H9 (cell line): Measurements from ENCODE around the gene ST3GAL5. TPM values are rescaled to one million over a fixed set of nuclear protein-coding genes. Genes with fewer than 3 reads are reported as not detected.

ENCODE experiments used
- DNase-seq: peaks from one replicate; pipeline ENCODE4 v3.0.0-alpha.2; 2017
- H2AFZ ChIP-seq: one replicate; pipeline ENCODE4 v1.6.1; 2013; ENCODE audit warnings: mild to moderate bottlenecking, low read length, control low read depth, moderate library complexity
- H2AK5ac ChIP-seq: 2 replicates; pipeline ENCODE4 v1.6.1; 2013; ENCODE audit warnings: low read length, control low read depth, mixed read lengths; ENCODE audit not compliant: insufficient read length
- H2BK120ac ChIP-seq: one replicate; pipeline ENCODE4 v1.6.1; 2013; ENCODE audit warnings: low read depth, mild to moderate bottlenecking, low read length, control low read depth, inconsistent platforms; ENCODE audit not compliant: poor library complexity, severe bottlenecking
- H2BK12ac ChIP-seq: 2 replicates; pipeline ENCODE4 v1.6.1; 2013; ENCODE audit warnings: low read length, control low read depth, mixed read lengths, low read depth; ENCODE audit not compliant: insufficient read length
- H2BK15ac ChIP-seq: 2 replicates; pipeline ENCODE4 v1.6.1; 2013; ENCODE audit warnings: low read depth, low read length, control low read depth
- H2BK20ac ChIP-seq: one replicate; pipeline ENCODE4 v1.6.1; 2013; ENCODE audit warnings: low read depth, mild to moderate bottlenecking, low read length, control low read depth, inconsistent platforms; ENCODE audit not compliant: poor library complexity, severe bottlenecking
- H2BK5ac ChIP-seq: 2 replicates; pipeline ENCODE4 v1.6.1; 2013; ENCODE audit warnings: low read length, control low read depth, mixed read lengths; ENCODE audit not compliant: insufficient read length
- H3K14ac ChIP-seq: 2 replicates; pipeline ENCODE4 v1.6.1; 2013; ENCODE audit warnings: low read length, control low read depth; ENCODE audit not compliant: insufficient read depth
- H3K18ac ChIP-seq: 2 replicates; pipeline ENCODE4 v1.6.1; 2013; ENCODE audit warnings: low read depth, mild to moderate bottlenecking, mixed read lengths, low read length, control low read depth; ENCODE audit not compliant: insufficient read length
- H3K23ac ChIP-seq: 2 replicates; pipeline ENCODE4 v1.6.1; 2013; ENCODE audit warnings: low read length, control low read depth, mixed read lengths, low read depth; ENCODE audit not compliant: insufficient read length
- H3K23me2 ChIP-seq: 2 replicates; pipeline ENCODE4 v1.6.1; 2013; ENCODE audit warnings: low read depth, mild to moderate bottlenecking, mixed read lengths, low read length, control low read depth; ENCODE audit not compliant: insufficient read length, poor library complexity, severe bottlenecking
- H3K27ac ChIP-seq: 2 replicates; pipeline ENCODE4 v1.5.1; 2013; ENCODE audit warnings: low read length, control low read depth, mixed read lengths, low read depth; ENCODE audit not compliant: insufficient read length
- H3K27me3 ChIP-seq: 2 replicates; pipeline ENCODE4 v1.6.1; 2013; ENCODE audit warnings: low read length, control low read depth, inconsistent platforms; ENCODE audit not compliant: insufficient read depth
- H3K4ac ChIP-seq: 2 replicates; pipeline ENCODE4 v1.6.1; 2013; ENCODE audit warnings: low read depth, mild to moderate bottlenecking, control low read depth, inconsistent platforms, low read length, moderate library complexity
- H3K4me1 ChIP-seq: 2 replicates; pipeline ENCODE4 v1.6.1; 2013; ENCODE audit warnings: low read length, control low read depth, inconsistent platforms; ENCODE audit not compliant: insufficient read depth
- H3K4me2 ChIP-seq: 2 replicates; pipeline ENCODE4 v1.6.1; 2013; ENCODE audit warnings: low read length, control low read depth, mixed read lengths; ENCODE audit not compliant: insufficient read length, insufficient read depth
- H3K56ac ChIP-seq: 2 replicates; pipeline ENCODE4 v1.6.1; 2013; ENCODE audit warnings: low read depth, mild to moderate bottlenecking, mixed read lengths, low read length, control low read depth; ENCODE audit not compliant: insufficient read length
- H3K79me1 ChIP-seq: 2 replicates; pipeline ENCODE4 v1.6.1; 2013; ENCODE audit warnings: low read depth, mild to moderate bottlenecking, moderate library complexity, low read length, control low read depth, inconsistent platforms; ENCODE audit not compliant: insufficient read depth, poor library complexity, severe bottlenecking
- H3K79me2 ChIP-seq: 2 replicates; pipeline ENCODE4 v1.6.1; 2013; ENCODE audit warnings: low read length, control low read depth, inconsistent platforms; ENCODE audit not compliant: insufficient read depth
- H3K9ac ChIP-seq: 2 replicates; pipeline ENCODE4 v1.6.1; 2013; ENCODE audit warnings: low read length, control low read depth, mixed read lengths; ENCODE audit not compliant: insufficient read length; ENCODE audit errors: extremely low read depth
- H3K9me3 ChIP-seq: one replicate; pipeline ENCODE4 v1.6.1; 2013; ENCODE audit warnings: low read depth, low read length, inconsistent platforms; ENCODE audit not compliant: control insufficient read depth
- H3T11ph ChIP-seq: one replicate; pipeline ENCODE4 v1.6.1; 2013; ENCODE audit warnings: mild to moderate bottlenecking, low read length, control low read depth, inconsistent platforms
- H4K20me1 ChIP-seq: one replicate; pipeline ENCODE4 v1.6.1; 2013; ENCODE audit not compliant: control insufficient read depth, insufficient read length, insufficient read depth
- H4K5ac ChIP-seq: 2 replicates; pipeline ENCODE4 v1.6.1; 2013; ENCODE audit warnings: low read depth, mild to moderate bottlenecking, mixed read lengths, low read length, control low read depth; ENCODE audit not compliant: insufficient read length
- H4K8ac ChIP-seq: replicated peaks from 2 replicates; pipeline ENCODE4 v1.6.1; 2013; ENCODE audit warnings: low read length, control low read depth, mixed read lengths, low read depth; ENCODE audit not compliant: insufficient read length
- H4K91ac ChIP-seq: 2 replicates; pipeline ENCODE4 v1.6.1; 2013; ENCODE audit warnings: low read depth, mild to moderate bottlenecking, moderate library complexity, mixed read lengths, low read length, control low read depth; ENCODE audit not compliant: insufficient read length
- H3K27ac Mint-ChIP-seq, 3 experiments: 2 replicates in 2 of 3; 3 replicates in 1 of 3; pipeline ENCODE4 v1.8.0; 2020 to 2021; ENCODE audit warnings: mixed read lengths in 3 of 3, mild to moderate bottlenecking in 1 of 3, moderate library complexity in 1 of 3
- H3K27me3 Mint-ChIP-seq: 2 replicates; pipeline ENCODE4 v1.8.0; 2021; ENCODE audit warnings: low read depth, mild to moderate bottlenecking, moderate library complexity, mixed read lengths
- H3K36me3 Mint-ChIP-seq, 3 experiments: 2 replicates in 2 of 3; 3 replicates in 1 of 3; pipeline ENCODE4 v1.8.0; 2020 to 2021; ENCODE audit warnings: low read depth in 3 of 3, mixed read lengths in 3 of 3; ENCODE audit not compliant: insufficient read depth in 1 of 3
- H3K4me1 Mint-ChIP-seq, 2 experiments: 2 replicates each; pipeline ENCODE4 v1.8.0; 2020; ENCODE audit warnings: mixed read lengths in 2 of 2
- H3K4me3 Mint-ChIP-seq, 2 experiments: 2 replicates in 1 of 2; 3 replicates in 1 of 2; pipeline ENCODE4 v1.8.0; 2020 to 2021; ENCODE audit warnings: mild to moderate bottlenecking in 2 of 2, mixed read lengths in 2 of 2, moderate library complexity in 1 of 2
- H3K9me3 Mint-ChIP-seq, 2 experiments: 2 replicates in 1 of 2; 3 replicates in 1 of 2; pipeline ENCODE4 v1.8.0; 2020; ENCODE audit warnings: mild to moderate bottlenecking in 2 of 2, mixed read lengths in 2 of 2, moderate library complexity in 1 of 2
- CTCF ChIP-seq: fragments of 200-600 bp; sonication (generic); conservative IDR thresholded peaks from 3 replicates; pipeline ENCODE4 v1.8.0; 2021; ENCODE audit warnings: antibody characterized with exemption, mild to moderate bottlenecking
- WGBS: extraction: QIAGEN DNeasy Blood & Tissue Kit; methylation state at CpG from one replicate; pipeline ENCODE4 v1.1.7; 2013; ENCODE audit warnings: missing lambda C conversion rate, low lambda C conversion rate, mixed read lengths; ENCODE audit not compliant: insufficient read length; ENCODE audit errors: extremely low coverage; 5-methylcytosine and 5-hydroxymethylcytosine counted together
- total RNA-seq: library from RNA; stranded (reverse); gene quantifications from 2 replicates; pipeline ENCODE4 v1.2.1, GENCODE V29; 2021

Gene ST3GAL5
- total RNA-seq, 1 experiment from 2014 or later, result 3.3 TPM

GRCh38 chr2:85905891-85906290 is 17.1 kb upstream of the ST3GAL5 start:
- H3K9me3 ChIP-seq, result no peaks in the 10 kb centered on the region
- no peak overlapping the region for H3T11ph ChIP-seq
- H2AFZ ChIP-seq, result no peak overlapping the region
- H3K27ac ChIP-seq, result no peak overlapping the region
- H3K9ac ChIP-seq, result no peak overlapping the region
- H3K56ac ChIP-seq, result no peak overlapping the region
- H2BK120ac ChIP-seq, result no peak overlapping the region
- no peak overlapping the region for H3K18ac ChIP-seq
- H4K8ac ChIP-seq, result no peak overlapping the region
- H3K4me2 ChIP-seq, result no peak overlapping the region
- no peak for DNase-seq
- Mint-ChIP-seq H3K36me3 (no peaks in the 10 kb centered on the region), H3K4me3 (no peak overlapping the region), H3K27ac (no peak overlapping the region), H3K4me1 (peaks cover 0 to 4% of the 10 kb centered on the region in 2 experiments; a peak in 1 of 4 replicates), H3K9me3 (no peaks in the 10 kb centered on the region), H3K27me3 (peaks cover 6% of the 10 kb centered on the region)
- H3K27me3 ChIP-seq, result no peaks in the 10 kb centered on the region
- no CpG with 5 or more reads among the region's 1 CpG for WGBS
- H3K14ac ChIP-seq, result no peak overlapping the region
- H2BK5ac ChIP-seq, result no peak overlapping the region
- no peaks in the 10 kb centered on the region for H3K4me1 ChIP-seq
- no peaks in the 10 kb centered on the region for H3K79me2 ChIP-seq
- H2BK15ac ChIP-seq, result no peak overlapping the region
- no peak overlapping the region for H4K5ac ChIP-seq
- TF ChIP-seq CTCF, result no peak
- no peaks in the 10 kb centered on the region for H4K20me1 ChIP-seq
- no peak overlapping the region for H2AK5ac ChIP-seq
- H2BK12ac ChIP-seq, result no peak overlapping the region
- no peaks in the 10 kb centered on the region for H3K23me2 ChIP-seq
- no peak overlapping the region for H3K23ac ChIP-seq
- no peak overlapping the region for H2BK20ac ChIP-seq
- H4K91ac ChIP-seq, result no peak overlapping the region
- H3K79me1 ChIP-seq, result no peaks in the 10 kb centered on the region
- no peak overlapping the region for H3K4ac ChIP-seq
